Psoas muscle (tissue), 8 donors: Measurements from ENCODE around the gene ISCA1. TPM values are rescaled to one million over a fixed set of nuclear protein-coding genes. Genes with fewer than 3 reads are reported as not detected.
A peak's percentile ranks its signal among the peaks of the same experiment; 100 is the strongest.

Experiments used
- ATAC-seq, 4 donors: fragments of 200-7000 bp; cut with Tn5 transposase; one replicate each; pipeline ENCODE4 v1.9.1; 2020; ENCODE audit warnings: moderate library complexity in 3 of 4, mild to moderate bottlenecking in 2 of 4
- DNase-seq, 2 donors: peaks; one replicate each; pipeline ENCODE4 v3.0.0-alpha.2; 2020
- H3K27ac ChIP-seq: fragments of 200-600 bp; one replicate; pipeline ENCODE4 v1.8.0; 2022
- H3K27me3 ChIP-seq, 3 donors: fragments of 200-600 bp in 1 of 3; one replicate each; pipeline versions ENCODE4 v1.6.1 to v1.8.0; 2013 to 2022; ENCODE audit warnings: low read length in 2 of 3, mild to moderate bottlenecking in 2 of 3, moderate library complexity in 1 of 3; ENCODE audit not compliant: insufficient read depth in 3 of 3
- H3K36me3 ChIP-seq, 2 donors: fragments of 200-600 bp in 1 of 2; one replicate each; pipeline versions ENCODE4 v1.6.1 to v1.8.0; 2013 to 2022; ENCODE audit warnings: low read depth in 1 of 2, mild to moderate bottlenecking in 1 of 2, moderate library complexity in 1 of 2; ENCODE audit not compliant: insufficient read depth in 1 of 2
- H3K4me1 ChIP-seq: fragments of 200-600 bp; one replicate; pipeline ENCODE4 v1.8.0; 2022
- H3K4me3 ChIP-seq: fragments of 200-600 bp; one replicate; pipeline ENCODE4 v1.8.0; 2022; ENCODE audit warnings: mild to moderate bottlenecking
- H3K9me3 ChIP-seq: fragments of 200-600 bp; one replicate; pipeline ENCODE4 v1.8.0; 2022
- WGBS, 3 donors: extraction: QIAGEN DNeasy Blood & Tissue Kit; methylation state at CpG; one replicate each; pipeline versions ENCODE4 v1.1.6 to v1.1.7; 2013; 5-methylcytosine and 5-hydroxymethylcytosine counted together
- intact Hi-C, 2 donors: fragments of 100-400 bp; cut with DNase I; formaldehyde crosslinking; loops; one replicate each; pipeline versions ENCODE4 v1.11.0 to v1.14.2; 2022
- polyA plus RNA-seq, 3 donors: library from polyadenylated mRNA; stranded (reverse); fragments of 200-250 nt; gene quantifications; one replicate each; pipeline ENCODE4 v1.2.3, GENCODE V29; 2013
- total RNA-seq, 4 donors: library from RNA; stranded (reverse); fragmentation: NEBNext Ultra II Directional in 2 of 4; extraction: Animal tissue kit (Norgen Biotek cat#: 25700) in 2 of 4; gene quantifications; one replicate each; pipeline versions ENCODE4 v1.2.1 to v1.2.4, GENCODE V29; 2021 to 2023
- TF ChIP-seq, protein P1 (sequence below): fragments of 200-600 bp; IDR thresholded peaks from one replicate; pipeline ENCODE4 v1.8.0; 2022; ENCODE audit warnings: antibody characterized with exemption
- donor health status: healthy with polysubstance abuse.
- donor health status: DM: no; HTN: no; CAD: no; lungs with moderate emphysema.
- donor health status: Bipolar disorder and iron deficiency.
- donor health status: healthy.
- donor health status: DM: yes; HTN: yes; CAD: no.
- donor health status: DM: no; HTN: no; CAD: no.
- donor health status: DM: no; HTN: no; CAD: no.
- donor health status: DM: yes; HTN: yes; CAD: no.

The ISCA1 gene
- total and polyA plus RNA-seq, 7 donors, result 44.5 to 130 (median 66.4) TPM

DNA sequence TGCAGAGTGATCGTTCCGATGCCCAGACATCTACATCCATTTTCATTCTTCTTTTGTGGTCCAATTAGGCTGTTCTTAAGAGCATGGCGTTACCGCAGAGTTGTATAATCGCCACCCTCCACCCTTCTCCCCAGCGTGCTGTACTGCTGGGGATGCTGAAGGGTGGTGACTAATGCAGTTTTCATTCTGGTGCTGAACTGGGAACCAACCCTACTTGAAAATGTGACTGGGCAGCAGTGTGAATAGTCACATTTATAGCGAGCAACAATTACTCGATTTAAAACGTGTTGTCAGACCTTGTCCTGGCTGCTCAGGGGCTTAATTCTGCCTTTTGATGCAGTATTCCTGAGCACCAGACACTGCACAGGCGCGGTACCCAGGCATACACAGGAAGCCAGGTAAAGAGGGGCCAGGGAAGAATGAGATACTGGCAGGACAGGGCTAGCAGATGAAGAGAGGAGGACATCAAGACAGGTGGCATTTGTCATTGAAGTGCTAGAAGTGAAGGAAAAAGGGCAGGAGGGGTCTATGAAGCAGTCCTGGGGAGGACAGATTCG is 719 bp upstream of the ISCA1 start:
- Histone ChIP-seq H3K27ac (peak overlapping the region; percentile 99), H3K4me3 (peak overlapping the region; percentile 89), H3K27me3 (no peaks in the 10 kb centered on the region), H3K36me3 (peaks cover 0 to 16% of the 10 kb centered on the region in 2 donors), H3K9me3 (no peaks in the 10 kb centered on the region), H3K4me1 (peaks cover 30% of the 10 kb centered on the region)
- intact Hi-C loops, result loop anchor here in 1 of 2 donors (5.0 kb wide), 1 partner anchor 69 kb away; the partner anchor contains the start of gene TUT7
- TF ChIP-seq, protein P1, sequence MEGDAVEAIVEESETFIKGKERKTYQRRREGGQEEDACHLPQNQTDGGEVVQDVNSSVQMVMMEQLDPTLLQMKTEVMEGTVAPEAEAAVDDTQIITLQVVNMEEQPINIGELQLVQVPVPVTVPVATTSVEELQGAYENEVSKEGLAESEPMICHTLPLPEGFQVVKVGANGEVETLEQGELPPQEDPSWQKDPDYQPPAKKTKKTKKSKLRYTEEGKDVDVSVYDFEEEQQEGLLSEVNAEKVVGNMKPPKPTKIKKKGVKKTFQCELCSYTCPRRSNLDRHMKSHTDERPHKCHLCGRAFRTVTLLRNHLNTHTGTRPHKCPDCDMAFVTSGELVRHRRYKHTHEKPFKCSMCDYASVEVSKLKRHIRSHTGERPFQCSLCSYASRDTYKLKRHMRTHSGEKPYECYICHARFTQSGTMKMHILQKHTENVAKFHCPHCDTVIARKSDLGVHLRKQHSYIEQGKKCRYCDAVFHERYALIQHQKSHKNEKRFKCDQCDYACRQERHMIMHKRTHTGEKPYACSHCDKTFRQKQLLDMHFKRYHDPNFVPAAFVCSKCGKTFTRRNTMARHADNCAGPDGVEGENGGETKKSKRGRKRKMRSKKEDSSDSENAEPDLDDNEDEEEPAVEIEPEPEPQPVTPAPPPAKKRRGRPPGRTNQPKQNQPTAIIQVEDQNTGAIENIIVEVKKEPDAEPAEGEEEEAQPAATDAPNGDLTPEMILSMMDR, result no peak
- ATAC-seq, result peak; percentile 18 to 51 (median 35)
- no peak for DNase-seq
- WGBS, 3 donors, result 18 to 20% (median 19%) methylated on average over 12 of the region's 12 CpGs

DNA sequence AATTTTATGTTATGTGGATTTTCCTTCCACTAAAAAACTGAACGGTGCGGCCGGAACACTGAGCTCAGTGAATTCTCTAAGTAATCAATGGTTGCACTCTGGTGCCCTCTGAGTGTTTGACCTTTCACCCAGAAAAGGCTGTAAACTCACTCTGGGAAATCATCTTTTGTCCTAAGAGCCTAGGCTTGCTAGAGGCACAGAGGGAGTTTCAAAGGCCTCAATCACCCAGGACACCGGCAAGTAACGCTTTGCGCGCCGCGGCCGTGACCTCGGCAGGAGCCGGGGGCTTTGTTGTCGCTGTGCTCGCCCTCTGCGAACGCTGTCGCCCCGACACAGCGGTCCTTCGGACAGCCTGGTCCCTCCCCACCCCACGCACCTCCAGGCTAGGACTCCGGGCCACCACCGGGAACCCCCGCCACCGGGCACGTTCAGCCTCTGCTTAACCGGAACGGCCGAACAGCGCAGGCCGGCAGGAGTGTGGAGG is 703 bp downstream of the ISCA1 start:
- Histone ChIP-seq H3K27ac (peak overlapping the region; percentile 99), H3K36me3 (peaks cover 0 to 12% of the 10 kb centered on the region in 2 donors), H3K9me3 (no peaks in the 10 kb centered on the region), H3K4me3 (peak overlapping the region; percentile 89), H3K4me1 (peaks cover 36% of the 10 kb centered on the region), H3K27me3 (no peaks in the 10 kb centered on the region)
- WGBS, 3 donors, result 1% methylated on average over 26 to 31 of the region's 31 CpGs
- intact Hi-C loops, result loop anchor here in 1 of 2 donors (5.0 kb wide), 1 partner anchor 71 kb away; the partner anchor contains the start of gene TUT7
- DNase-seq (no peak), ATAC-seq (peak in 2 of 4 donors; percentile 42 to 45)
- TF ChIP-seq, protein P1, result no peak

DNA sequence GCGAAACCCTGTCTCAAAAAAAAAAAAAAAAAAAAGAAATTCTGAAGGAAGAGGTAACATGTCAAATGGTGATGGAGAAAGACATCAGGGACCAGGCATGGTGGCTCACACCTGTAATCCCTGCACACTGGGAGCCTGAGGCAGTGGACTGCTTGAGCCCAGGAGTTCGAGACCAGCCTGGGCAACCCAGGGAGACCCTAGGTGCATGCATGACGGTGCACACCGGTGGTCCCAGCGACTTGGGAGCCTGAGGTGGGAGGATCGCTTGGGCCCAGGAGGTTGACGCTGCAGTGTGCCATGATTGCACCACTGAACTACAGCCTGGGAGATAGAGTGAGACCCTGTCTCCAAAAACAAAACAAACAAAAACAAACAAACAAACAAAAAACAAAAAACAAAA is 1.8 kb downstream of the ISCA1 start:
- intact Hi-C loops, result loop anchor here in 1 of 2 donors (5.0 kb wide), 1 partner anchor 72 kb away; the partner anchor contains the start of gene TUT7
- H3K4me1 ChIP-seq, result peaks cover 42% of the 10 kb centered on the region
- no peak overlapping the region for H3K27ac ChIP-seq
- TF ChIP-seq, protein P1, result no peak
- H3K9me3 ChIP-seq, result no peaks in the 10 kb centered on the region
- no peak for DNase-seq
- peak overlapping the region; percentile 89 for H3K4me3 ChIP-seq
- H3K36me3 ChIP-seq, result peaks cover 0 to 8% of the 10 kb centered on the region in 2 donors
- no peak for ATAC-seq
- 91 to 97% (median 95%) methylated on average over 7 of the region's 7 CpGs for WGBS, 3 donors
- no peaks in the 10 kb centered on the region for H3K27me3 ChIP-seq

DNA sequence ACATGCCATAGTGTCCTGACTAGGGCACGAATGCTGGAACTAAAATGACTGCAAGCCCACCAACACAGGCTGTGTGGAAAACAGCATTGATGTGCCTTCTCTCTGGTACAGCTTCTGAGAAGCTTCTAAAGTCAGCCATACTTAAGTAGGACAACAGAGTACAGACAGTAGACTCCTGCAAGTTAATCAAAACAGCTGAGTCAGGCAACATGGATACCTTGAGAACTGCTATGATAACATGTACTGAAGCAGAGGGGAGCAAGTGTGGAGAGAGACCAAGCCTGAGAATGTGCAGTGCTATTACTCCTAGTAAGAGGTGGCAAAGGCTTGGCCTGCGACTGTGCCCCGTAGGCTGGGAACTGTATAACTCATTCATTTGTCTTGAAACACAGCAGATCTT is 2.5 kb downstream of the ISCA1 start:
- peaks cover 0 to 8% of the 10 kb centered on the region in 2 donors for H3K36me3 ChIP-seq
- H3K4me3 ChIP-seq, result peak overlapping the region; percentile 89
- H3K4me1 ChIP-seq, result peaks cover 42% of the 10 kb centered on the region
- no peaks in the 10 kb centered on the region for H3K27me3 ChIP-seq
- no peak overlapping the region for H3K27ac ChIP-seq
- DNase-seq, result no peak
- H3K9me3 ChIP-seq, result no peaks in the 10 kb centered on the region
- TF ChIP-seq, protein P1, result no peak
- 87 to 96% (median 92%) methylated on average over 3 of the region's 3 CpGs for WGBS, 3 donors
- intact Hi-C loops, result loop anchor here in 1 of 2 donors (5.0 kb wide), 1 partner anchor 72 kb away; the partner anchor contains the start of gene TUT7
- ATAC-seq, result no peak
